ENCODE data around the gene IQSEC1. TPM values are rescaled to one million over a fixed set of nuclear protein-coding genes. Genes with fewer than 3 reads are reported as not detected.

The IQSEC1 gene
- total and polyA plus RNA-seq, 2 experiments from 2014 or later, result 8.0 to 51.9 TPM

DNA sequence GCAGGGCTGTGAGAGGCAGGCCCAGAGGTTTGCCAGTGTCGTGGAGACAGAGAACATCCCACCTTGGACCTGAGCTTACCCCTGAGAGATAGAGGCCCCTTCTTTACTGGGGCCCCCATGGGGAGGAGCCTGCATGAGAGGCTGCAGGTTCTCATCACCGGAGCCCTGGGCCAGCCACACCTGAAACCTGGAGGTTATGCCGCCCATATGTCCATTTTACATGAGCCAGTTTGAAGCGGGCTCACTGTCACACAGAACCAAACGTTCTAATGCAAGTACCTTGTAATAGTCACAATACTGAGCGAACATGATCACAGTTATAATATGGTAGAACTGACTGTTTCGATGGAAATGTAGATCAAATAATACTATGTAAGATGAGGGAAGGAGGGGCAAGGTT, 6.3 kb upstream of the IQSEC1 start:
- TF ChIP-seq POLR2AphosphoS5 (IDR thresholded peaks at IDR 0.05; ENCODE audit: low read depth), result no peak
- TF ChIP-seq STAT1 (IDR thresholded peaks at IDR 0.05; ENCODE audit: unreplicated experiment), result no peak
- no peak for TF ChIP-seq REST (IDR thresholded peaks at IDR 0.05; ENCODE audit: unreplicated experiment)
- TF ChIP-seq ZNF331 (CRISPR knock-in tag; IDR thresholded peaks at IDR 0.05; ENCODE audit: low read depth), result no peak
- TF ChIP-seq CREB1 (CRISPR knock-in tag; IDR thresholded peaks at IDR 0.05; ENCODE audit: low read depth), result no peak
- TF ChIP-seq, protein P1, sequence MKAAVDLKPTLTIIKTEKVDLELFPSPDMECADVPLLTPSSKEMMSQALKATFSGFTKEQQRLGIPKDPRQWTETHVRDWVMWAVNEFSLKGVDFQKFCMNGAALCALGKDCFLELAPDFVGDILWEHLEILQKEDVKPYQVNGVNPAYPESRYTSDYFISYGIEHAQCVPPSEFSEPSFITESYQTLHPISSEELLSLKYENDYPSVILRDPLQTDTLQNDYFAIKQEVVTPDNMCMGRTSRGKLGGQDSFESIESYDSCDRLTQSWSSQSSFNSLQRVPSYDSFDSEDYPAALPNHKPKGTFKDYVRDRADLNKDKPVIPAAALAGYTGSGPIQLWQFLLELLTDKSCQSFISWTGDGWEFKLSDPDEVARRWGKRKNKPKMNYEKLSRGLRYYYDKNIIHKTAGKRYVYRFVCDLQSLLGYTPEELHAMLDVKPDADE (IDR thresholded peaks at IDR 0.05), result no peak
- TF ChIP-seq, protein P2, sequence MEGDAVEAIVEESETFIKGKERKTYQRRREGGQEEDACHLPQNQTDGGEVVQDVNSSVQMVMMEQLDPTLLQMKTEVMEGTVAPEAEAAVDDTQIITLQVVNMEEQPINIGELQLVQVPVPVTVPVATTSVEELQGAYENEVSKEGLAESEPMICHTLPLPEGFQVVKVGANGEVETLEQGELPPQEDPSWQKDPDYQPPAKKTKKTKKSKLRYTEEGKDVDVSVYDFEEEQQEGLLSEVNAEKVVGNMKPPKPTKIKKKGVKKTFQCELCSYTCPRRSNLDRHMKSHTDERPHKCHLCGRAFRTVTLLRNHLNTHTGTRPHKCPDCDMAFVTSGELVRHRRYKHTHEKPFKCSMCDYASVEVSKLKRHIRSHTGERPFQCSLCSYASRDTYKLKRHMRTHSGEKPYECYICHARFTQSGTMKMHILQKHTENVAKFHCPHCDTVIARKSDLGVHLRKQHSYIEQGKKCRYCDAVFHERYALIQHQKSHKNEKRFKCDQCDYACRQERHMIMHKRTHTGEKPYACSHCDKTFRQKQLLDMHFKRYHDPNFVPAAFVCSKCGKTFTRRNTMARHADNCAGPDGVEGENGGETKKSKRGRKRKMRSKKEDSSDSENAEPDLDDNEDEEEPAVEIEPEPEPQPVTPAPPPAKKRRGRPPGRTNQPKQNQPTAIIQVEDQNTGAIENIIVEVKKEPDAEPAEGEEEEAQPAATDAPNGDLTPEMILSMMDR (conservative IDR thresholded peaks at IDR 0.05; ENCODE audit: low read depth in 2 of 2), result no peak
- TF ChIP-seq JUNB (IDR thresholded peaks at IDR 0.05; ENCODE audit: unreplicated experiment), result no peak
- no peak for TF ChIP-seq ZNF114 (CRISPR knock-in tag; IDR thresholded peaks at IDR 0.05)
- TF ChIP-seq NANOG (IDR thresholded peaks at IDR 0.05; ENCODE audit: borderline replicate concordance), result no peak
- TF ChIP-seq EZH2phosphoT487 (IDR thresholded peaks at IDR 0.05; ENCODE audit: unreplicated experiment), result no peak
- TF ChIP-seq ZNF462 (CRISPR knock-in tag; IDR thresholded peaks at IDR 0.05), result no peak
- no peak for TF ChIP-seq EZH2 (IDR thresholded peaks at IDR 0.05; ENCODE audit: low read depth, unreplicated experiment)
- Histone ChIP-seq H3K4me1 (ENCODE audit: insufficient read depth) (no peaks in the 10 kb centered on the region), H3K9me2 (ENCODE audit: insufficient read depth) (no peaks in the 10 kb centered on the region), H3K79me2 (replicated peaks; ENCODE audit: insufficient read depth) (no peaks in the 10 kb centered on the region), H3K4me2 (no peak overlapping the region), H2AFZ (no peak overlapping the region), H3K27me3 (ENCODE audit: insufficient read depth) (peaks cover 7% of the 10 kb centered on the region), H4K20me1 (replicated peaks; ENCODE audit: insufficient read depth) (no peaks in the 10 kb centered on the region), H3K4me3 (no peak overlapping the region), H3K36me3 (ENCODE audit: insufficient read depth) (no peaks in the 10 kb centered on the region), H3K27ac (ENCODE audit: low read depth) (no peak overlapping the region), H3F3A (replicated peaks; ENCODE audit: low read depth) (0 out of 2 replicates have a peak, but pooled peaks cover 1% of the 10 kb centered on the region)
- H3K4me1 Mint-ChIP-seq, result peaks cover 21% of the 10 kb centered on the region
- peaks cover 19% of the 10 kb centered on the region for H3K27me3 Mint-ChIP-seq (ENCODE audit: insufficient read depth, low read depth, poor library complexity)
- no peak overlapping the region for H3K4me3 Mint-ChIP-seq
- H3K27ac Mint-ChIP-seq, result no peak overlapping the region
- H3K9me3 Mint-ChIP-seq, result no peaks in the 10 kb centered on the region
- no peak for DNase-seq (ENCODE audit: low spot score)
- no peak for ATAC-seq
- no peaks in the 10 kb centered on the region; the same call in 2 of the 3 replicates for H3K36me3 Mint-ChIP-seq (ENCODE audit: low read depth)
